Measurements from ENCODE around the gene UBTD1.

The UBTD1 gene

GRCh38 chr10:97537186-97537869 is 38.6 kb downstream of the UBTD1 start:
- no peak overlapping the region for H3K4me3 ChIP-seq (ENCODE audit: low read depth, low read length)
- no peaks in the 10 kb centered on the region for H3K27me3 ChIP-seq (replicated peaks)
- no peak for DNase-seq
- peak overlapping the region; percentile 97 for H3K27ac ChIP-seq
- TF ChIP-seq, protein P1, sequence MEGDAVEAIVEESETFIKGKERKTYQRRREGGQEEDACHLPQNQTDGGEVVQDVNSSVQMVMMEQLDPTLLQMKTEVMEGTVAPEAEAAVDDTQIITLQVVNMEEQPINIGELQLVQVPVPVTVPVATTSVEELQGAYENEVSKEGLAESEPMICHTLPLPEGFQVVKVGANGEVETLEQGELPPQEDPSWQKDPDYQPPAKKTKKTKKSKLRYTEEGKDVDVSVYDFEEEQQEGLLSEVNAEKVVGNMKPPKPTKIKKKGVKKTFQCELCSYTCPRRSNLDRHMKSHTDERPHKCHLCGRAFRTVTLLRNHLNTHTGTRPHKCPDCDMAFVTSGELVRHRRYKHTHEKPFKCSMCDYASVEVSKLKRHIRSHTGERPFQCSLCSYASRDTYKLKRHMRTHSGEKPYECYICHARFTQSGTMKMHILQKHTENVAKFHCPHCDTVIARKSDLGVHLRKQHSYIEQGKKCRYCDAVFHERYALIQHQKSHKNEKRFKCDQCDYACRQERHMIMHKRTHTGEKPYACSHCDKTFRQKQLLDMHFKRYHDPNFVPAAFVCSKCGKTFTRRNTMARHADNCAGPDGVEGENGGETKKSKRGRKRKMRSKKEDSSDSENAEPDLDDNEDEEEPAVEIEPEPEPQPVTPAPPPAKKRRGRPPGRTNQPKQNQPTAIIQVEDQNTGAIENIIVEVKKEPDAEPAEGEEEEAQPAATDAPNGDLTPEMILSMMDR (IDR thresholded peaks at IDR 0.05; ENCODE audit: low read depth, low read length, missing control alignments): no peak
- H3K36me3 ChIP-seq (replicated peaks): no peaks in the 10 kb centered on the region
- in situ Hi-C loops (cut with HindIII; ENCODE audit: low pct_ligation_motif_present, low sequenced_read_pairs): no loop called here

DNA sequence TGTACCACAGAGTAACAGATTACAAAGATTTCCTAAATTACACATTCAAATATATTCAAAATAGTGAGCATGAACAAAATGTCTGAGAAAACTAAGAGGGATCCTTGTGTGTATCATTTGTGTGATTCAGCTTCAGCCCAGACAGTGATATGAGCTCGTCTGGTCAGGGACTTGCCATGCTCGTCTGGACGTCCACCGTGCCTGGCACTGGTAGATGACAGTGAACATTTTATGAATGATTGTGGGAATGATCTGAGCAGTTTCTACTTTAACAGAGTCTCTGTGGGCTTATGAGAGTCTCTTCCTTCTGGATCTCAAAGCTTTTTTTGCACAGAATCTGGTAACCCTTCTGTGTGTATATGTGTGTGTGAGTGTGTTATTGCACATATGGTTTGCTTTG is 39.7 kb downstream of the UBTD1 start:
- in situ Hi-C loops (cut with HindIII; ENCODE audit: low pct_ligation_motif_present, low sequenced_read_pairs): no loop called here
- Histone ChIP-seq H3K36me3 (replicated peaks) (no peaks in the 10 kb centered on the region), H3K27me3 (replicated peaks) (no peaks in the 10 kb centered on the region), H3K27ac (peak overlapping the region; percentile 97), H3K4me3 (ENCODE audit: low read depth, low read length) (no peak overlapping the region)
- peak; percentile 88 for DNase-seq
- TF ChIP-seq, protein P1 (IDR thresholded peaks at IDR 0.05; ENCODE audit: low read depth, low read length, missing control alignments): no peak

DNA sequence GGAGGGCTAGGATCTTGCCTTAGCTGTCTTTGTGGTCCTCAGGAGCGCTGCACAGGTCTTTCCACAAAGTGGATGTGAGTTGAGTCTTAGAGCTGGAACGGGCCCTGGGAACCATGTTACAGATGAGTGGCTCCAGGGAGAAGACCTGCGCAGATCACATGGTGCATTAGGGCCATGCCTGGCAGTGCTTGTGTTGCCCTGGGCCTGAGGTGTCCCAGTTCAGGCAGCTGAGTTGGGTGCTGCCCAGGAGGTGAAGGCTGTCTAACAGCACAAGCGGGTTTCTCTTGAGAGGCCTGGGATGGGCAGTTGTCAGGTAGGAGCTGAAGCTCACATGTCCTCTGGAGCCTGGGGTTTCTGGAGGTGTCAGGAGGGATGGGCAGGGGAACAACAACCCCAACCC is 40.1 kb downstream of the UBTD1 start:
- no peaks in the 10 kb centered on the region for H3K36me3 ChIP-seq (replicated peaks)
- no peaks in the 10 kb centered on the region for H3K27me3 ChIP-seq (replicated peaks)
- TF ChIP-seq, protein P1 (IDR thresholded peaks at IDR 0.05; ENCODE audit: low read depth, low read length, missing control alignments): no peak
- no peak for DNase-seq
- H3K4me3 ChIP-seq (ENCODE audit: low read depth, low read length): no peak overlapping the region
- H3K27ac ChIP-seq: peak overlapping the region; percentile 97
- in situ Hi-C loops (cut with HindIII; ENCODE audit: low pct_ligation_motif_present, low sequenced_read_pairs): no loop called here

- DNase-seq: peak; percentile 70
- Histone ChIP-seq H3K27me3 (replicated peaks) (no peaks in the 10 kb centered on the region), H3K27ac (peak overlapping the region; percentile 97), H3K36me3 (replicated peaks) (no peaks in the 10 kb centered on the region), H3K4me3 (ENCODE audit: low read depth, low read length) (no peak overlapping the region)
- TF ChIP-seq, protein P1 (IDR thresholded peaks at IDR 0.05; ENCODE audit: low read depth, low read length, missing control alignments): peak; percentile 56
- in situ Hi-C loops (cut with HindIII; ENCODE audit: low pct_ligation_motif_present, low sequenced_read_pairs): no loop called here
These were observed 40.9 kb downstream of the UBTD1 start for GRCh38 chr10:97539523-97540200.

- in situ Hi-C loops (cut with HindIII; ENCODE audit: low pct_ligation_motif_present, low sequenced_read_pairs): no loop called here
- H3K27ac ChIP-seq: peak overlapping the region; percentile 97
- DNase-seq: no peak
- no peak overlapping the region for H3K4me3 ChIP-seq (ENCODE audit: low read depth, low read length)
- no peaks in the 10 kb centered on the region for H3K36me3 ChIP-seq (replicated peaks)
- TF ChIP-seq, protein P1 (IDR thresholded peaks at IDR 0.05; ENCODE audit: low read depth, low read length, missing control alignments): peak; percentile 22
- no peaks in the 10 kb centered on the region for H3K27me3 ChIP-seq (replicated peaks)
These were observed 42.2 kb downstream of the UBTD1 start for GRCh38 chr10:97540669-97541500.

All from brain microvascular endothelial cell (primary cell).